NCI-H146 treated with DMSO at 0.1 percent for 48 hours (cell line): ENCODE results near the gene SELENBP1.
"Not testable (repeated sequence)": the region's sequence is repeated elsewhere in the genome, so short reads cannot be mapped to it uniquely, and the experiment has no call there.

Source experiments
- DNase-seq: peaks from one replicate; lab custom pipeline; 2025; ENCODE audit not compliant: unreplicated experiment; lab: John Stamatoyannopoulos, UW

Gene SELENBP1

DNA sequence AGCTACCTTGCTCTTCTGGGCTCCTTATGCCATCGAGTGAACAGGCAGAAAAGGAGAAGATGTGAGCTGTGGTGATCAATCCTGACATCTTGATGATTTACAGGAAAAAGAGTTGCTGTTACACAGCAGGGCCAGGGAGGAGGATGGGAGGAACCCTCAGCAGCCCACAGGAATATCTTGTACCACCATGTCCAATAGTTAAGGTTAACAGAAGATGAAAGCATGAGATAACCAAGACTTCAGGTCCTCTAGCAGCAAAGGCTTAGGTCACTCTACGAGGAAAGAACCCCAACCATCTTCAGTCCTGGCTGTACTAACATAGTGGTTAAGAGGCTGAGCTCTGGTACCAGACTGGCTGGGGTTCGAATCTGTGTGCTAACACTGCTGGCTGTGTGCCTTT lies 12.1 kb upstream of the SELENBP1 start:
- no peak for DNase-seq

DNA sequence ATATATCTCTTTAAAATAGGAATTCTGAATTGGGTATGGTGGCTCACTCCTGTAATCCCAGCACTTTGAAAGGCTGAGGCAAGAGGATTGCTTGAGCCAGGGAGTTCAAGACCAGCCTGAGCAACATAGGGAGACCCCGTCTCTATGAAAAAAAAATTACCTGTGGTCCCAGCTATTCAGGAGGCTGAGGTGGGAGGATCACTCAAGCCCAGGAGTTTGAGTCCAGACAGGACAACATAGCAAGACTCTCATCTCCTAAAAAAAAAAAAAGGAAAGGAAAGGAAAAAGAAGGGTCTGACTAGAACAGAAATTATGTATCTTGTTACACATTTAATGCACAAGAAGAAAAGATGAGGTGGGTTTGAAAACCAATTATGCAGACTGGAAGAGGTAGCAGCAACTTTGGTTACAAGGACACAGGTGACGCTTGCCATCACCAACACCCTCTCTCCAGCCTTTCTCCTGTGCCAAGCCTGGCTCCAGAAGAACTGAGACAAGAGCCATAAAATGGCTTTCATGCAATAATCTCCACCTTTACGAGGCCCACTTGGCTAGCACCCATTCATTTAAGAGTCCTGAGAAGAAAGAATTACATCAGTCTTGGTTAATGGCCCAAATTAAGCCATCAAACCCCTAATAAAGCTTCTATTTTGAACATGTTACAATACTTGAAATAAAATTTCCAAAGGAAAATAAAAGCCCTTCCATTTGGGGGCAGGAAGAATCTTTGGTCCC lies 4.8 kb upstream of the SELENBP1 start:
- no peak for DNase-seq

DNA sequence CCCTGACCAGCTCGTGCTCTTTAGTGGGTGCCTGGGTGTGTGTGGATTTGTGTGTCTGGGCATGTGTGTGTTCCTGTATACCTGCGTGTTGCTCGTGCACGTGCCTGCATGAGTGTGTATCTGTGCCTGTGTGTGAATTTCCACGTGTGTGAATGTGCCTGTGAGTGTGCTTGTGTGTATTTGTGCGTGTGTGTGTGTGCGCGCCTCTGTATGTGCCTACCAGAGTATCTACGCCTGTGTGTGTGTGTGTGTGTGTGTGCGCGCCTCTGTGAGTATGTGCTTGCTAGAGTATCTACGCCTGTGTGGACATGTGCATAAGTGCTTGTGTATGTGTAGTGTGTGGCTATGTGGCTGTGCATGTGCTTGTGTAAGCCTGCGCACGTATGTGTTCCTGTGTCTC lies 691 bp upstream of the SELENBP1 start:
- no peak for DNase-seq

DNA sequence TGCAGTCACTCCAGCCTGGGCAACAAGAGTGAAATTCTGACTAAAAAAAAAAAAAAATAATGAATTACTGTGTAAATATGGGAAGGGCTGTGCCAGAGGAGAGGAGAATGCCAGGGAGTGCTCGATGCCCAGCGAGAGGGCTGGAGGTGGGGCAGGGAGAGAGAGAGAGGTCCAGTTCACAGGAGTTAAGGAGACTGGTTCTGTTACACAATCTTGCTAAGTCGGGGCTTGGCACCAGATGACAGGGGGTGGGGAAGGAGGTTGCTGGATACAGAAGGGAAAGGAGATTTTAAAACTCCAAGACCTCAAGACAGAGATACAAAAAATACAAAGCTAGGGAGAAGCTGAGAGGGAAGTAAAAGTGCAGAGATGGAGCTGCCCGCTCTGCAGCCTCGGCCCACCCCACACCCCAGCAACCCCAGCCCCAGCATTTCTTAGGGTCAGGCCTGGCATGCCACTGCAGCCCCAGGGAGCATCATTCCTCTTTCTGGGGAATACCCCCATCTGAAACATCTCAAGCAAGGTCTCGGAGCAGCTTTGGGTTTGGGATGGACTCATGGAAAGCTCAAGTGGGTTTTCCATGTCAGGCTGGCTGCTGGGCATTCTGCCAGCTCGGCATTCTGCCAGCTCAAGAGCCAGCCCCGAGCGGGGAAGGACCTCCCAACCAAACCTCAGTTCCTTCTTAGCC lies 991 bp downstream of the SELENBP1 start:
- DNase-seq = no peak

DNA sequence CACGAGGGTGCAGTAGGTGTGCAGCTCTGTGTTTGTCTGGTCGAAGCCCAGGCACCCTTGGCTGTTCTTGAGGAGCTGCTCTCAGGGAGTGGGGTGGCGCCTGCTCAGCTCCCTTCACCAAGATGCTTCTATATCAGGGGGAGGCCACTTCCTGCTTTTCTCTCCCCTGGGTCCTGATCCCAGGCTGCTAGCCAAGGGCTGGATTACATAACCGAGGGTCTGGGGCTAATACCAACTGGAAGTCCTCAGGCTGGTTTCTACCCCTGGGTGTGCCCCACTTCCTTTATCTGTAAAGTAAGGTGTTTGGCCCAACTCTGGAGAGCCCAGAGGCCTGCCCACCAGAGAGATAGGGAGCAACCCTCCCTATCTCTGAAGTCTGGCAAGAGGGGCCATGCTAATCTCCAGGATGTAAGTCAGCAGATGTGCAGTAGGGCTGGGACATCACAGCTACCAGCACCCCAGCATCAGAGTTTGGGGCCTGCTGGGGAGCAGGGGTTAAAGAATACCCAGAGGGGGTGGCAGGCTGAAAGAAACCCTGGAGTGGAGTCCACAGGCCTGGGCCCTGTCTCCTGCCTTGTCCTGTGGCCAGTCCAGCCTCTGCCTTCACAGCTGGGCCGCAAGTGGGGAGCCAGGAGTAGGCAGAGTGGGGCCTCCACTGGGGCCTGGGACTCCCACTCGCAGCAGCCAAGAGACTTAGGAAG lies 2.1 kb downstream of the SELENBP1 start:
- no peak for DNase-seq

DNA sequence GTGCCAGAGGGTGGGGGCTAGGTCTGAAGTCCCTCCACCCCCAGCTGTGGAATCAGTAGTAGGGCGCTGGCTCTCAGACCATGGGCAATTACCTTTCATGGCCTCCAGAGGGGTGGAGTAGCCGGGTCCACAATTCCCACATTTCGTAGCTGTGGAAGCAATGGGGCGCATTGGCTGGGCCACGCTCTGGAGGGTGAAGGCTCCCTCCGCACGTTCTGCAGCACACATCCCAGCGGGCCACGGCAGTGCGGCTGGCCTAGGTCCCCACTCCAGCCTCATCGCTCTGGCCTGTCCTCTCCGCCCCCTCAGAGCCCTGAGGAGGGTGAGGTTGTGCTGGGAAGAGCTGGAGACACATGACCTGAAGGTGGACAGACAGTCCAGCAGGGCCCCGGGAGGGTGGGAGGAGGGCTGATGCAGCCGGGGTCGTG lies 2.9 kb downstream of the SELENBP1 start:
- DNase-seq = no peak

DNA sequence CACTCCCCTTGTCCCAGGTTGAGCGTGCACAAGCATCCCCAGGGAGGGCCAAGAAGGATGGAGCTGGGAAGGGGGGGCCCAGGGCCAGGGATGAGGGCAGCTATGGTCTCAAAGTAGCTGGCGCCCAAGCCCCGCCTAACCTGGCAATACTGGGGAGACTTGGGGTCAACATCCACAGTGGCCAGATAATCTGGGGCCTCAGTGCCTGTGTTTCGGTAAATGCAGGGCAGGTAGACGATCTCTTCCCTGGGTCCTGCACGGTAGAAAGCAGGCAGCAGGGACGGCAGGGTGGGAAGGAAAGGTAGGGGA lies 3.2 kb downstream of the SELENBP1 start:
- no peak for DNase-seq

DNA sequence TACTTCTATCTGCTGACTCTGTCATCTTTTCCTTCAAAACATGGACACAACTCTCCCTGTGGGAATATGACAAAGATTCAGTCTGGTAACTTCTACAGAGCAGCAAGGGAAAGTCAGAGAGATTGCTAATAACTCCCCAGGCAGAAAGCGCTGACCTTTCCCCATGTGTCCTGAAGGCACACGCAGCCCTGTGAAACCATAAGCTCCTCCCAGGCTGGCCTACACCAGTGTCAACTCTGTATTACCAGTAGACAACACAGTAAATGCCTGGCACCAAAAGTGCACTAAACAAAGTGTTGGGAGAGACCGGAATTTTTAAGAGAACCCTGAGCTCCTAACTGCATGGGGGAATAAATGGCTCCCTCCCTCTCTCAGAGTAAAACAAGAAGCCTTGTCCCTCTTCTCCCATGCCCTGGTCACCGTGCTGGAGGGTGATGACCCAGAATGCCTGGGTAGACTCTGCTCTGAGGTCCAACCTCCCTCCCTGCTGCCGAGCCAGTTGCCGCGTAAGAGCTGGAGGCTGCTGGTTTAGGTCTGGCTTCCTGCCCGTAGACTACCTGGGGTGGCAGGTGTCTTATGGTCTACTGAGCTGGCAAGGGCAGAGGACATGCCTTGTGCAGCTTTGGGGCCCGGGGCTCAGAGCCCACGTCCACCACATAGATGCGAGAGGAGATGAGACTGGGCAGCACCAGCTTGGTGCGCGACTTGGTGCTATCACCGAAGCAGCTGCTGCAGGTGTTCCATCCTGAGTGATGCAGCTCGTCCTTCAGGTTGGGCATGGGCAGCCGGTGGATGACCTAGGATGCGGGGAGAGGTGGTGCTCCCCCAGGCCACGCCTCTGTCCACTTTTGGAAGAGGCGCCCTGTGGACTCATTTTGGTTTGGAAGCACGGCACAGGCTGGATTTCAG lies 3.9 kb downstream of the SELENBP1 start:
- no peak for DNase-seq

DNA sequence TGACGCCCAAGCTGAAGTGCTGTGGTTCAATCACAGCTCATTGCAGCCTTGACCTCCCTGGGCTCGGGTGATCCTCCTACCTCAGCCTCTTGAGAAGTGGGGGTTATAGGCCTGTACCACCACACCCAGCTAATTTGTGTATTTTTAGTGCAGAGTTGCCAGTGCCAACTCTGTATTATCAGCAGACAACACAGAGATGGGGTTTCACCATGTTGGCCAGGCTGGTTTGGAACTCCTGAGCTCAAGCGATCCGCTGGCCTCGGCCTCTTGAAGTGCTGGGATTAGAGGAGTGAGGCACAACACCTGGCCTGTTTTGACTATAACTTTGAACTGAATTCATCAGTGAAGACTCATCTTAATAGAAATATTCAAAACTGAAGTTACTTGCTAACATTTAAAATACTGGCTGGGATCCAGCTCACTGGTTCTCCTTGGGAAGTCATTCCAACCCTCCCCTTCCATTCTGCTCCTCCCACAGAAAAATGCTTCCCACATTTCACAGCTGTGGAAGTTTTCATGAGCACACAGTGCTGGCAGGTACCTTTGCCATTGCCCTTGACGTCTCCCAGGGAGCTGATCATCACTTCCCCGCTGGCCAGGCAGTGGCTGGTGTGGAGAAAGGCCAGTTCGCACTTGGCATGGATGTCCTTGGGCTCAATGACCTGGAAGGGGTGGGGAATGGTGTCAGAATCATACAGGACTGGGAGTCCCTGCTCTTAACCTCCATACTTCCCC lies 4.7 kb downstream of the SELENBP1 start:
- DNase-seq = no peak

DNA sequence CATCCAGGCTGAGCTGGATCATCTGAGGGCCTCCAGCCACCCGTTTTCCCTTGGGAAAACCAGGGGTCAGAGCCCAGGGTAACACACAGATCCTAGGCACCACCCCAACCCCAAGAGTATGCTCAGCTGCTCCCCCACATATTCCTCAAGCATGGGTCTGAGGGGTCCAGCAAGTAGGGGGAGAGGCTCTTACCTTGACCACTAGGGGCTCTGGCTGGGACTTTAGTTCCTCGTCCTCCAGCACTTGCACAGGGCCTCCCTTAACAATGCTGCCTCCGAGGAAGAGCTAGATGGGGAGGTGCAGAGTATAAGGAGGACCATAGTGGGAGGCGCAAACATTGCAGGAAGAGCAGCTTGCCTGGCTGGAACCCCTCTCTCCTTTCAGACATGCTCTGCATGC lies 7.5 kb downstream of the SELENBP1 start:
- no peak for DNase-seq

DNA sequence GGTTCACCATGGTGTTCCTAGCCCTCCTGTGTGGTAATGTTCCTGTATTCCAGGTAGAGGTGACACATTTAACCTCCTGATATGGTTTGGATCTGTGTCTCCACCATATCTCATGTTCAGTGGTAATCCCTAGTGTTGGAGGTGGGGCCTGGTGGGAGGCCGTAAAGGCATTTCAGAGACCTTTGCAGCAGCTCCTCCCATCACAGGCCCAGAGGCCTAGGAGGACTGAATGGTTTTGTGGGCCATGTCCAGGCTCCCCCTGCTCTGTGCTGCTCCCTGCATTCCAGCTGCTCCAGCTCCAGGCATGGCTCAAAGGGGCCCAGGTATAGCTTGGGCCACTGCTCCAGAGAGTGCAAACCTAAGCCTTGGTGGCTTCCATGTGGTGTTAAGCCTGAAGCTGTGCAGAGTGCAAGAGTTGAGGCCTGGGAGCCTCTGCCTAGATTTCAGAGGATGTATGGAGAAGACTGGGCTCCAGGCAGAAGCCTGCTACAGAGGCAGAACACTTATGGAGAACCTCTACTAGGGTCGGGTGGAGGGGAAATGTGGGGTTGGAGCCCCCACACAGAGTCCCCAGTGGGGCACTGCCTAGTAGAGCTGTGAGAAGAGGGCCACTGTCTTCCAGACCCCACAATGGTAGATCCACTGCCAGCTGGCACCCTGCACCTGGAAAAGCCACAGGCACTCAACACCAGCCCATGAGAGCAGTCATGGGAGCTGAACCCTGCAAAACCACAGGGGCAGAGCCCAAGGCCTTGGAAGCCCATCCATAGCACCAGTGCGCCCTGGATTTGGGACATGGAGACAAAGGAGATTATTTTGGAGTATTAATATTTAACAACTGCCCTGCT lies 10.0 kb downstream of the SELENBP1 start:
- no peak for DNase-seq

DNA sequence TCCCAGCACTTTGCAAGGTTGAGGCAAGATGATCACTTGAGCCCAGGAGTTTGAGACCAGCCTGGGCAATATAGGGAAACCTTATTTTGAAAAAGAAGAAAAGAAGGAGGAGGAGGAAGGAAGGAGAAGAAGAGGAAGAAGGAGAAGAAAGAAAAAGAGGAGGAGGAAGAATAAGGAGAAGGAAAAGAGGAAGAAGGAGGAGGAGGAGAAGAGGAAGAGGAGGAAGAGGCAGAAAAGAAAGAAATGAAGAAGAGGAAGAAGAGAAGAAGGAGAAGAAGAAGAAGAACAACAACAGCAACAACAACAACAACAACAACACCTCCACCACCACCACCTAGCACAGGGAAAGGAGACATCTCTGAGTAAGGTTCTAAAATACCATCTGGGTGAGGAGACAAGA lies 10.6 kb downstream of the SELENBP1 start:
- DNase-seq = no peak

DNA sequence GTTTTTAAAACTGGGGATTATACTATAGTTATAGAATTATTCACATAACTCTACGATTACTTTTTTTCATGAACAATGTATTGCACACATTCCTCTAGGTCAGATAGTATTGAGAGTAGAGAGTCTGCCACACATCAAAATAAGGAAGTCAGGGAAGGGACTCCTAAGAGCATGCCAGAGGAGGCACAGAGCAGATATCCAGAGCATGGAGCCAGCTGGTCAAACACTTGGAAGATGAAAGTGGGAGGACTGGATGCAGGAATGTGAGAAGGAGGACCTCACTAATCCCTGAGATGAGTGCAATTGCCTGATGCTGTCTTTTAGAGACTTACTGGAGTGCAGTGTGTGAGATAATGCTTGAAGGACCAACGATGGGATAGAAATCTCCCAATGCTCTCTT lies 15.8 kb downstream of the SELENBP1 start:
- no peak for DNase-seq

DNA sequence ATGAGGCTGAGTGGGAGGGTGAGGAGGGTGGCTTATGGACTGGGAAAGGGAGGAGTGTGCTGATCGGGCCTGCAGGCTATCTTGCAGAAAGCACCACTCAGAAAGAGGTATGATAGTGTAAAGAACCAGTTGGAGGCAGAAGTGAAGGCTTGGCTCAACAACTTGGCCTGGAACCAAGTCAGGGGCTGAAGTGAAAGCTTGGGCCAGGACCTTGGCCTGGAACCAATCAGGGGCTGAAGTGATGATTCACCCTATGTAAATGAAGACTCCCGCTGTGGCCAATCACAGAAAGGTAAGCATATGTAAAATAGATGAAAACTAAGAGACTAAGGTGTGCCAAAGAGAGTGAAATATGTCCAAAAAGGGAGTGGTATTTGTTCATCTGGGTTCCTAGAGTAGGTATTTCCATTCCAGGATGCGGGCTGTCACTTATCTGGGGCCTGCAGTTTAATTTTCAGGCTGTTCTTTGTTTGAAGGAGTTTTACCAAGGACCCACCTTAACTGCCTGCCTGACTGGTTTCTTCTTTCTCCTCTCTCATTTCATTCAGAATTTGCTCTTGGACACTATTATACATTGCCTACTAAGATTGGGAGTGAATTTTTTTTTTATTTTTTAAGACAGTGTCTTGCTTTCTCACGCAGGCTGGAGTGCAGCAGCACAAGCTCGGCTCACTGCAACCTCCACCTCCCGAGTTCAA lies 20.3 kb downstream of the SELENBP1 start:
- no peak for DNase-seq

DNA sequence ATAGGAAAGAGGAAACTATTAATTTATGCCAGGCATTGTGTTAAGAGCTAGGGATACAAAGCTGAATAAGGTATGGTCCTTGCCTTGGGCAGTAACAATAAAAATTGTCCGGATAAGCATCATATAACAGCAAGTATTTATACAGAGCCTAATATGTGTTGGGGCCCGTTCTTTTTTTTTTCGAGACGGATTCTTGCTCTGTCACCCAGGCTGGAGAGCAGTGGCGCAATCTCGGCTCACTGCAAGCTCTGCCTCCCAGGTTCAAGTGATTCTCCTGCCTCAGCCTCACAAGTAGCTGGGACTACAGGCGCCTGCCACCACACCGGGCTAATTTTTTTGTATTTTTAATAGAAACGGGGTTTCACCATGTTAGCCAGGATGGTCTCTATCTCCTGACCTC lies 22.2 kb downstream of the SELENBP1 start:
- DNase-seq = not testable (repeated sequence)

DNA sequence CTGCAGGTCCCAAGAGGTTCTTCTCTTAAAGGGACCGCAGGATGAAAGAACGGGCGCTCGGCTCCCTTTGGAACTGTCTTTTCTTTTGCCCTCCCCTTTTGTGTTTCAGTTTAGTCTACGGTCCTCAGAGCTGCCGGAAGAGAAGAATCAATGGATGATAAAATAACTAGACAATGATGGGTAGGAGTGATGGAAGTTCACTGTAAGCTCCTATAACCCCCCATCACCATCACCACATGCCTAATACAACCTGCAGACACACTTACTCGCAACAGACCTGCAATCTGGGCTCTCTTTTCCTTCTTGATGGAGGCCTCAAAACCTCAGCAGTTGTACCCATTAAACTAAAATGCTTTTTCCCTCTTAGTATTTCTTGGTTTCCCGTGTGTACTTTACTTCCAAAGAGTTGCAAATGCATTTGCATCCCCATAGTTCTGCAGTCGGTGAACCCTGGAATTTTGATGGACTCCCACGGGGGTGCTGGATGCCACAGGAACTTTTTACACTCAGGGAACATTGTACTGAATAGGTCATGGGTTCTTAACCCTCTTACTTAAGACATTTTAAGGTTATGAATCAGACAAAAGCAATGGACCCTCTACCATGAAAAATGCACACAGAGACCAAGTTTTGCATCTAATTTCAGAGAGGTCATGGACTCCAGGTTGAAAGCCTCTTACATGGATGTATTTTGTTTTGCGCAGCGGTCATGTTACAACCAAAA lies 24.8 kb downstream of the SELENBP1 start:
- DNase-seq = no peak

DNA sequence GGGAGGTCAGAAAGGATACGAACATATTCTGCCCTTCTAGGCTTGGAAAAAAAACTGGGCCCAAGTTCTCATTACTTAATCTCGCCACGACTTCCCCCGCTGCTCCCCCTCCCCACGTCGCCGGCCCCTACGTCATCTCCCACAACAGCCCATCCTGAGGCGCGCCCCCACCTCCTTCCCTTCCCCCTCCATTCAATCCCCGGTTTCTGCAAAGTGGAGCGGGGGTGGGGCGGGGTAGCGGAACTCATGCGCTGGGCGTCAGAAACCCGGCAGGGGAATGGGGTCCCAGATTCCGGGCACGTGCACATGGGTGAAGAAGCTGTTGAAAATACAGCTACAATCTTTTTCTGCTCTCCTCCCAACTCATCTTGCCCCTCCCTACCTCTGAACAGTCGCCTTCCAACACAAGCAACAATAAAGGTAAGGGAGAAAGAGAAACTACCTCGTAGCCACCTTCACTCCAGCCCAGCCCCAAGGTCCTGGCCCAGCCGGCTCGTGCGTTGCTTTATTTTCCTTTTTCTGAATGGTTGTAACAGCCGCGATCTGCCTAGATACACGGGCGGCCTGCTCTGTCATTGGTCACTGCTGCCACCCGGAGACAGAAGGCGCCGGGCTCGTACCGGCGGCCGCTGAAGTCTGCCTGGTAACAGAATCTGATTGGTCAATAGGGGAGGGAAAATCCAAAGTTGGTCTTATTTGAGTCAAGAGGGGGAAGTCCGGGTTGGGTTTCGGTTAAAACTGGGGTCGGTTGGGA lies 25.6 kb downstream of the SELENBP1 start, which contains the start of gene RFX5:
Gene RFX5 (minus strand): TSS at position 484 of the 754 bp plus-strand sequence. CDS start 932 bp downstream, outside the sequence.
- peak; percentile 93 for DNase-seq
